Kidney epithelial cell (primary cell): ENCODE measurements around the gene ATP2A3. TPM values are rescaled to one million over a fixed set of nuclear protein-coding genes. Genes with fewer than 3 reads are reported as not detected.
"Not testable (repeated sequence)": the region's sequence is repeated elsewhere in the genome, so short reads cannot be mapped to it uniquely, and the experiment has no call there.

Experiments used
- DNase-seq: peaks from one replicate; pipeline ENCODE4 v3.0.0-alpha.2; 2010; ENCODE audit warnings: low read depth
- H3K27me3 ChIP-seq: 2 replicates; pipeline ENCODE4 v1.6.0; 2011; ENCODE audit warnings: low read length; ENCODE audit not compliant: control insufficient read depth, insufficient read depth
- H3K36me3 ChIP-seq: 2 replicates; pipeline ENCODE4 v1.5.1; 2011; ENCODE audit warnings: low read length; ENCODE audit not compliant: control insufficient read depth, insufficient read depth
- H3K4me3 ChIP-seq: 2 replicates; pipeline ENCODE4 v1.5.1; 2011; ENCODE audit warnings: low read depth, mild to moderate bottlenecking, control low read depth, low read length
- total RNA-seq: library from RNA; depleted of rRNA; stranded (reverse); fragments of >200 nt; gene quantifications from 2 replicates; pipeline ENCODE4 v1.2.3, GENCODE V29; 2015
- TF ChIP-seq, protein P1 (sequence below): IDR thresholded peaks from 2 replicates; pipeline ENCODE4 v1.5.1; 2011; ENCODE audit warnings: mild to moderate bottlenecking, moderate library complexity, low read length, control low read depth, inconsistent platforms; ENCODE audit not compliant: insufficient read depth, poor library complexity, severe bottlenecking

ATP2A3 gene
- total RNA-seq, 1 donor from 2014 or later, result 11.1 TPM

DNA sequence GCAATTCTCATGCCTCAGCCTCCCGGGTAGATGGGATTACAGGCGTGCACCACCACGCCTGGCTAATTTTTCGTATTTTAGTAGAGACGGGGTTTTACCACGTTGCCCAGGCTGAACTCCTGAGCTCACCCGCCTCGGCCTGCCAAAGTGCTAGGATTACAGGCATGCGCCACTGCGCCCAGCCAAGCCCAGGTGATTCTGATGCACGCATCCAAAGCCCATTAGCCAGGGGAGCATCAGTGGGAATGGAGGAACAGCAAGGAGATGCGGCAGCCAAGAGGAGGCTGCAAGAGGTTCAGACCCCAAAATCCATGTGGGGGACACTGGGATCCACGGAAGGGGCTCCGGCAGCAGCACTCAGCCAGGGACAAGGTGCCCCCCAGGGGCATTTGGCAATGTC lies 12.1 kb downstream of the ATP2A3 start:
- TF ChIP-seq, protein P1, sequence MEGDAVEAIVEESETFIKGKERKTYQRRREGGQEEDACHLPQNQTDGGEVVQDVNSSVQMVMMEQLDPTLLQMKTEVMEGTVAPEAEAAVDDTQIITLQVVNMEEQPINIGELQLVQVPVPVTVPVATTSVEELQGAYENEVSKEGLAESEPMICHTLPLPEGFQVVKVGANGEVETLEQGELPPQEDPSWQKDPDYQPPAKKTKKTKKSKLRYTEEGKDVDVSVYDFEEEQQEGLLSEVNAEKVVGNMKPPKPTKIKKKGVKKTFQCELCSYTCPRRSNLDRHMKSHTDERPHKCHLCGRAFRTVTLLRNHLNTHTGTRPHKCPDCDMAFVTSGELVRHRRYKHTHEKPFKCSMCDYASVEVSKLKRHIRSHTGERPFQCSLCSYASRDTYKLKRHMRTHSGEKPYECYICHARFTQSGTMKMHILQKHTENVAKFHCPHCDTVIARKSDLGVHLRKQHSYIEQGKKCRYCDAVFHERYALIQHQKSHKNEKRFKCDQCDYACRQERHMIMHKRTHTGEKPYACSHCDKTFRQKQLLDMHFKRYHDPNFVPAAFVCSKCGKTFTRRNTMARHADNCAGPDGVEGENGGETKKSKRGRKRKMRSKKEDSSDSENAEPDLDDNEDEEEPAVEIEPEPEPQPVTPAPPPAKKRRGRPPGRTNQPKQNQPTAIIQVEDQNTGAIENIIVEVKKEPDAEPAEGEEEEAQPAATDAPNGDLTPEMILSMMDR, result no peak
- Histone ChIP-seq H3K4me3 (no peak overlapping the region), H3K27me3 (no peaks in the 10 kb centered on the region), H3K36me3 (no peaks in the 10 kb centered on the region)
- no peak for DNase-seq

DNA sequence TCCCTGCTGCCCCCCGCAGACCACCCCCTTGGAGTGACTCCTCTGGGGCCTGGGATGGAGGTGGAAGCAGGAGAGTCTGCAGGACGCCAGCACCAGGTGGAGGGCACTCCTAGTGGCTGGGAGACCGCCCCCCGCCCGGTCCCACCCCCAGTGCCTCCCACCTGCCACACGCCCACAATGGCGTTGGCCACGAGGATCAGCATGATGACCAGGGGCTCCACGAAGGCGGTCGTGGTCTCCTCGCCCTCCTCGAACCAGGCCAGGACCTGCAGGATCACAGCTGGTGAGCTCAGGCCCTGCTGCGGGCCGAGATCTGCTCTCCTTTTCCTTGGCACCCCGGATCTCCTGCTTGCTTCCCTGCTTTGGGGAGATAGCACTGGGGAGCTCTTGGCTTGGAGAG lies 12.8 kb downstream of the ATP2A3 start:
- no peaks in the 10 kb centered on the region for H3K36me3 ChIP-seq
- no peak for DNase-seq
- TF ChIP-seq, protein P1, result no peak
- H3K27me3 ChIP-seq, result no peaks in the 10 kb centered on the region
- no peak overlapping the region for H3K4me3 ChIP-seq

DNA sequence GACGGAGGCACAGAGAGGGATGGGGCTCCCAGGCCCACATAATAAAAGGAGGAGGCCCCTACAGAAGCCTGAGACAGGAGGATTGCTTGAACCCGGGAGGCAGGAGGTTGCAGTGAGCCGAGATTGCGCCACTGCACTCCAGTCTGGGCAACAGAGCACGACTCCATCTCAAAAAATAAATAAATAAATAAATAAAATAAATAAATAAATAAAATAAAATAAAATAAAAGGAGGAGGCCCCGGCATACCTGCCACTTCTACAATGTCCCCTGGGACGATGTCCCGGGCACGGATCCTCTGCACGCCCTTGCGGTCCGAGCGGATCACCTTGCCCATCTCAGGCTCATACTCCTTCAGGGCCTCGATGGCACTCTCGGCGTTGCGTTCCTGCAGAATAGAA lies 13.2 kb downstream of the ATP2A3 start:
- Histone ChIP-seq H3K36me3 (no peaks in the 10 kb centered on the region), H3K4me3 (no peak overlapping the region), H3K27me3 (no peaks in the 10 kb centered on the region)
- TF ChIP-seq, protein P1, result no peak
- DNase-seq, result no peak

DNA sequence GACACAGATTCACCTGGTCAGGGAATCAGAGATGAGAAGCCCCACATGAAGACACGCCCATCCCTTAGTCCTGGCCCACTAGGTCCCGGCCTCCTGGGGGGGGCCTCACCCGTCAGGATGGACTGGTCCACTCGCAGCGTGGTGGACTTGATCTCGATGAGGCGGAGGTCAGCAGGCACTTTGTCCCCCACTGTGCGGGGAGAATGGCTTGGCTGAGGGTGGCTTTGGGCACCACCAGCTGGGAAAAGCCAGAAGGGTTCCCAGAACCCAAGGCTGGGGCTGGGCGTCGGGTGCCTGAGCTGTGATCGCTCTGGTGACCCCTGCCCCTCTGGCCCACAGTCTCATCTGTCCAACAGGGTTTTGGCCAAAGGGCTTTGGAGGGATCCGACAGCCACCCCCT lies 13.7 kb downstream of the ATP2A3 start:
- no peak overlapping the region for H3K4me3 ChIP-seq
- H3K36me3 ChIP-seq, result no peaks in the 10 kb centered on the region
- no peaks in the 10 kb centered on the region for H3K27me3 ChIP-seq
- no peak for DNase-seq
- TF ChIP-seq, protein P1, result no peak

DNA sequence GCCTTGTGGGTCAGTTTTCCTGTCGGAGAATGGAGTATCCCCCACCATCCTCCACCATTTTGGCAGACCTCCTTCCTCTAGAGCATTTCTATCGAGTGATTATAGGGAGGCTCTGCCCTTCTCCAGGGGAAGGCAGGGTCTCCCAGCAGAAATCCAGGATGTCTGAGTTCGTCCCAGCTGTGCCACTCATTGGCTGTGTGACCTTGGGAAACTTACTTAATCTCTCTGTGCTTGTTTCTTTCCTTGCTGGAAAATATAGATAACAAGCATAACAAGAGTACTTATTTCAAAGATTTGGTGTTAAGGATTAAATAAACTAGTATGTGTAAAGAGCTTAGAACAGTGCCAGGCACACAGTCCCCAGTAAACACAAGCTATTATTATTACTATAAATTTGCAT lies 14.8 kb downstream of the ATP2A3 start:
- H3K27me3 ChIP-seq, result no peaks in the 10 kb centered on the region
- TF ChIP-seq, protein P1, result no peak
- H3K36me3 ChIP-seq, result no peaks in the 10 kb centered on the region
- H3K4me3 ChIP-seq, result no peak overlapping the region
- no peak for DNase-seq

DNA sequence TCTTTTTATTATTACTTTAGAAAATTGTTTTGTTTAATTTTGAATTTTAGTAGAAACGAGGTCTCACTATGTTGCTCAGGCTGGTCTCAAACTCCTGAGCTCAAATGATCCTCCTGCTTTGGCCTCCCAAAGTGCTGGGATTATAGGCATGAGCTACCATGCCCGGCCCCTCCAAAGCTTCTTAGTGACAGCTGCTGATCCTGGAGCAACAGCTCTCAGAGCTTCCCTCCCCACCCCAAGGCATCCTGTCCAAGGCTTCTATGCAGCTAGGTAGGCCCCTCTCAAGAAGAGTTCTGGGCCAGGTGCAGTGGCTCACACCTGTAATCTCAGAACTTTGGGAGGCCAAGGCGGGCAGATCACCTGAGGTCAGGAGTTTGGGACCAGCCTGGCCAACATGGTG lies 15.7 kb downstream of the ATP2A3 start:
- not testable (repeated sequence) for H3K4me3 ChIP-seq, H3K36me3 ChIP-seq, DNase-seq, H3K27me3 ChIP-seq

DNA sequence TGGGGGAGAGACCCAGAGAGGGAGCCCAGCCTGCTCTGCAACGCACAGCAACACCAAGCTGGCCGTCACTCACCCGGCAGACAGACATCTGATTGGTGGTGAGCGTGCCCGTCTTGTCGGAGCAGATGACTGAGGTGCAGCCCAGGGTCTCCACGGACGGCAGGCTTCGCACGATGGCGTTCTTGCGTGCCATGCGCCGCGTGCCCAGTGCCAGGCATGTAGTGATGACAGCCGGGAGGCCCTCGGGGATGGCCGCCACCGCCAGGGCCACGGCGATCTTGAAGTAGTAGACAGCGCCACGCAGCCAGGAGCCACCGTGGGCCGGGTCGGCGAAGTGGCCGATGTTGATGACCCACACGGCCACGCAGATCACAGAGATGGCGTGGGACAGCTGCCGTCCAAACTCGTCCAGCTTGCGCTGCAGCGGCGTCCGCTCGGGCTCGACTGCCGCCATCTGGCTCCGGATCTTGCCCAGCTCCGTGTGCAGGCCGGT lies 16.9 kb downstream of the ATP2A3 start:
- Histone ChIP-seq H3K27me3 (no peaks in the 10 kb centered on the region), H3K4me3 (no peak overlapping the region), H3K36me3 (no peaks in the 10 kb centered on the region)
- DNase-seq, result no peak
- TF ChIP-seq, protein P1, result no peak
